Testis (tissue), 3 donors: ENCODE results near the gene MS4A4E. TPM values are rescaled to one million over a fixed set of nuclear protein-coding genes. Genes with fewer than 3 reads are reported as not detected.

Experiments
- DNase-seq: peaks from one replicate; pipeline ENCODE4 v3.0.0-alpha.2; 2019
- H3K27ac ChIP-seq, 2 donors: fragments of 200-600 bp; sonication (generic); one replicate each; pipeline ENCODE4 v1.5.1; 2019
- H3K27me3 ChIP-seq: fragments of 200-600 bp; sonication (generic); one replicate; pipeline ENCODE4 v1.5.1; 2019
- H3K36me3 ChIP-seq: fragments of 200-600 bp; sonication (generic); one replicate; pipeline ENCODE4 v1.5.1; 2017; ENCODE audit warnings: low read depth; ENCODE audit errors: missing control alignments
- H3K4me1 ChIP-seq: fragments of 200-600 bp; sonication (generic); one replicate; pipeline ENCODE4 v1.5.1; 2019
- H3K4me3 ChIP-seq, 2 donors: fragments of 200-600 bp; sonication (generic); one replicate each; pipeline ENCODE4 v1.5.1; 2017 to 2019
- H3K9me3 ChIP-seq: fragments of 200-600 bp; sonication (generic); one replicate; pipeline ENCODE4 v1.5.1; 2017
- CTCF ChIP-seq, 3 experiments: fragments of 450-650 bp in 2 of 3; fragments of 200-600 bp in 1 of 3; sonication (generic) in 1 of 3; IDR thresholded peaks; one replicate each; pipeline ENCODE4 v1.5.1; 2016 to 2019; ENCODE audit warnings: antibody characterized with exemption in 3 of 3, mild to moderate bottlenecking in 2 of 3, moderate library complexity in 1 of 3
- POLR2A ChIP-seq: fragments of 450-650 bp; IDR thresholded peaks from one replicate; pipeline ENCODE4 v1.6.1; 2017; ENCODE audit warnings: antibody characterized with exemption, mild to moderate bottlenecking, moderate library complexity
- WGBS, 2 donors: methylation state at CpG; one replicate each; pipeline ENCODE4 v1.1.5; 2018; 5-methylcytosine and 5-hydroxymethylcytosine counted together
- intact Hi-C: fragments of 100-400 bp; cut with DNase I; formaldehyde crosslinking; loops from one replicate; pipeline ENCODE4 v1.15.1; 2023; ENCODE audit warnings: low total_unique reads
- polyA plus RNA-seq: library from polyadenylated mRNA; stranded (reverse); fragments of 350-450 nt; fragmentation: Illumina TruSeq; extraction: RNeasy Lipid Tissue Mini Kit (QIAGEN cat#74804); gene quantifications from one replicate; pipeline ENCODE4 v1.2.3, GENCODE V29; 2014; ENCODE audit warnings: low read depth, low replicate concordance; ENCODE audit not compliant: insufficient read depth
- total RNA-seq, 2 donors: library from RNA; depleted of rRNA; stranded (reverse); fragments of >200 nt; gene quantifications; one replicate each; pipeline ENCODE4 v1.2.3, GENCODE V29; 2016

The MS4A4E gene
- total and polyA plus RNA-seq, 3 donors from 2014 or later, result 1.3 to 4.6 (median 3.8) TPM

- DNase-seq, result no peak
- no peaks in the 10 kb centered on the region for H3K9me3 ChIP-seq
- intact Hi-C loops, result no loop called here
- H3K4me3 ChIP-seq, result no peak overlapping the region
- H3K36me3 ChIP-seq, result no peaks in the 10 kb centered on the region
- no peaks in the 10 kb centered on the region for H3K27me3 ChIP-seq
- H3K27ac ChIP-seq, result no peak overlapping the region
- H3K4me1 ChIP-seq, result no peaks in the 10 kb centered on the region
- TF ChIP-seq CTCF (IDR thresholded peaks at IDR 0.05), result no peak
Measured at GRCh38 chr11:60172011-60172410, 70.9 kb downstream of the MS4A4E start.

GRCh38 chr11:60170566-60170965 is 72.4 kb downstream of the MS4A4E start:
- WGBS, 2 donors, result 94 to 100% methylated on average over 1 of the region's 1 CpG
- H3K36me3 ChIP-seq, result no peaks in the 10 kb centered on the region
- DNase-seq, result no peak
- no peaks in the 10 kb centered on the region for H3K9me3 ChIP-seq
- intact Hi-C loops, result no loop called here
- H3K4me1 ChIP-seq, result no peaks in the 10 kb centered on the region
- no peak for TF ChIP-seq POLR2A
- no peak for TF ChIP-seq CTCF (IDR thresholded peaks at IDR 0.05)
- no peak overlapping the region for H3K4me3 ChIP-seq
- H3K27ac ChIP-seq, result no peak overlapping the region
- no peaks in the 10 kb centered on the region for H3K27me3 ChIP-seq

DNA sequence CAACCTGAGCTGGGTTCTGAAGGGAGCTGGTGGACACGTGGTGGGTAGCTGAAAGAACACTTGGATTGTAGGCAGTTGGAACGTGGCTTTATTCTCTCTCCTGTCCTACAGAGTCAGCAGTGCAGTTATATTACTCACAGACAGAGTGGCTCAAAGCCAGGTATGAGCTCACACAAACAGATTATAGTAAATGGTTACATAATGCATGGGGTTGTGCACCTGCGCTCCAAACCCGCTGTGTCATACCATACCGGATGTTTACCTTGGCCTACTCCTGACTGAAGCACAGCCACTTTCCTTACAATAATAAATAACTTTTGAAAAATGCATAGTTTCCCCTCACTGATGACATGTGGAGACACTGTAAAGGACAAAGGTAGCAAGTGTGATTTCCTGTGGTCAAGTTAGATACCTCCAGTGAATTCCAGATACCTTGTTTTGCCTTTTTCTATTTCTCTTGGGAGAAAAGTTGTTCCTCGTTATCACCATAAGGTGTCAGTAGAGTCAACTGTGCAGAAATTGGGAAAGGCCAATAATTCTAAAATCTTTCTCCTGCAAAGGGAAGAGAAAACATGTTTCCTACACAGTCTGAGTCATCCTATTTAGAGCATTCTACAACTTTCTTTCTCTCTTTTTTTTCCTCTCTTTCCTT is 73.5 kb downstream of the MS4A4E start:
- peak; percentile 31 for DNase-seq
- Histone ChIP-seq H3K4me3 (no peak overlapping the region), H3K36me3 (no peaks in the 10 kb centered on the region), H3K9me3 (no peaks in the 10 kb centered on the region), H3K27me3 (no peaks in the 10 kb centered on the region), H3K4me1 (no peaks in the 10 kb centered on the region), H3K27ac (no peak overlapping the region)
- WGBS, 2 donors, result 84 to 89% methylated on average over 6 of the region's 6 CpGs
- TF ChIP-seq POLR2A (no peak), CTCF (IDR thresholded peaks at IDR 0.05) (peak; percentile 25 to 56 (median 44))
- intact Hi-C loops, result no loop called here

DNA sequence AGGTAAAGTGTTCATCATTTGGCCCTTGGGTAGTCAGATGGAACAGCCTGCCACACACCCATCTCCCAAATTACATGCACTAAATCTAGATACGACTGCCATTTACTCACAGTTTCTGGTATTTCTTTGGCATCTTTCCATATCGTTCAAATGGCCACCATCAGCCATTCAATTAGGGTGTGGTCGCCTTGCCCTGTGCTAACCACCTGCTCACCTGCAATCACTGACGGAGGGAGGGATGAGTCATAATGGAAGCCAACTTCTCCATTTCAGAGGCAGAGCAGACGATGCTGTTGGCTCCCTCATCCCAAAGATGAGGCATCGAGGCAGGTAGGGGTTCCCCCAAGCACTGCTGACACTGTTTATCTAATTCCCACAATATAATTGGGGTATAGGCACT is 74.6 kb downstream of the MS4A4E start:
- intact Hi-C loops, result no loop called here
- Histone ChIP-seq H3K9me3 (no peaks in the 10 kb centered on the region), H3K4me3 (no peak overlapping the region), H3K27me3 (no peaks in the 10 kb centered on the region), H3K4me1 (no peaks in the 10 kb centered on the region), H3K27ac (no peak overlapping the region), H3K36me3 (no peaks in the 10 kb centered on the region)
- DNase-seq, result no peak
- WGBS, 2 donors, result 86 to 95% methylated on average over 6 of the region's 6 CpGs
- no peak for TF ChIP-seq CTCF (IDR thresholded peaks at IDR 0.05)
- no peak for TF ChIP-seq POLR2A

- no peaks in the 10 kb centered on the region for H3K4me1 ChIP-seq
- no peak overlapping the region for H3K4me3 ChIP-seq
- intact Hi-C loops, result no loop called here
- TF ChIP-seq CTCF (IDR thresholded peaks at IDR 0.05) (no peak), POLR2A (no peak)
- H3K27me3 ChIP-seq, result no peaks in the 10 kb centered on the region
- no peak overlapping the region for H3K27ac ChIP-seq
- DNase-seq, result no peak
- no peaks in the 10 kb centered on the region for H3K9me3 ChIP-seq
- no peaks in the 10 kb centered on the region for H3K36me3 ChIP-seq
Measured at GRCh38 chr11:60165951-60166350, 77.0 kb downstream of the MS4A4E start.
